ENCODE results near the gene TMEM51.
"Not testable (repeated sequence)": the region's sequence is repeated elsewhere in the genome, so short reads cannot be mapped to it uniquely, and the experiment has no call there.

The TMEM51 gene

DNA sequence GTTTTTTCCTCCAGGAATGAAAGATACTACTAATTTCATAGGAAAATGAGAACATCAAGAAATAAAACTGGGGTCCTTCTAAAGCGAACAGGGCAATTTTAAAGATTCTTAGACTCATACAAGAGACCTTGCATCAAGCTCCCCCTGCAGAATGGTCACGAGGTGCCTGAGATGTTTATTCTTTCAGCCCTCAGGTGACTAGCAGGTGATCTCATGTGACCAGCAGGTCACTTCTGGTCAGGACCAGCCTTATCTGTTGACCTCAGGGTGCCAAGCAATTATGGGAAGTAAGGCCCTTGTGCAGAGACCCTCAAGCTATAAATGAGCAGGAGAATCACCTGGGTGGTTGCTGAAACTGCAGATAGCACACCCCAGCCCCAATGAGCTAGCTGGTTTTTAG, 20.6 kb upstream of the TMEM51 start:
- no peak for FAIRE-seq
- TF ChIP-seq, protein P1, sequence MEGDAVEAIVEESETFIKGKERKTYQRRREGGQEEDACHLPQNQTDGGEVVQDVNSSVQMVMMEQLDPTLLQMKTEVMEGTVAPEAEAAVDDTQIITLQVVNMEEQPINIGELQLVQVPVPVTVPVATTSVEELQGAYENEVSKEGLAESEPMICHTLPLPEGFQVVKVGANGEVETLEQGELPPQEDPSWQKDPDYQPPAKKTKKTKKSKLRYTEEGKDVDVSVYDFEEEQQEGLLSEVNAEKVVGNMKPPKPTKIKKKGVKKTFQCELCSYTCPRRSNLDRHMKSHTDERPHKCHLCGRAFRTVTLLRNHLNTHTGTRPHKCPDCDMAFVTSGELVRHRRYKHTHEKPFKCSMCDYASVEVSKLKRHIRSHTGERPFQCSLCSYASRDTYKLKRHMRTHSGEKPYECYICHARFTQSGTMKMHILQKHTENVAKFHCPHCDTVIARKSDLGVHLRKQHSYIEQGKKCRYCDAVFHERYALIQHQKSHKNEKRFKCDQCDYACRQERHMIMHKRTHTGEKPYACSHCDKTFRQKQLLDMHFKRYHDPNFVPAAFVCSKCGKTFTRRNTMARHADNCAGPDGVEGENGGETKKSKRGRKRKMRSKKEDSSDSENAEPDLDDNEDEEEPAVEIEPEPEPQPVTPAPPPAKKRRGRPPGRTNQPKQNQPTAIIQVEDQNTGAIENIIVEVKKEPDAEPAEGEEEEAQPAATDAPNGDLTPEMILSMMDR (IDR thresholded peaks at IDR 0.05; ENCODE audit: insufficient read depth, missing control alignments), result no peak
- no peak for DNase-seq (ENCODE audit: insufficient read length, low spot score)

DNA sequence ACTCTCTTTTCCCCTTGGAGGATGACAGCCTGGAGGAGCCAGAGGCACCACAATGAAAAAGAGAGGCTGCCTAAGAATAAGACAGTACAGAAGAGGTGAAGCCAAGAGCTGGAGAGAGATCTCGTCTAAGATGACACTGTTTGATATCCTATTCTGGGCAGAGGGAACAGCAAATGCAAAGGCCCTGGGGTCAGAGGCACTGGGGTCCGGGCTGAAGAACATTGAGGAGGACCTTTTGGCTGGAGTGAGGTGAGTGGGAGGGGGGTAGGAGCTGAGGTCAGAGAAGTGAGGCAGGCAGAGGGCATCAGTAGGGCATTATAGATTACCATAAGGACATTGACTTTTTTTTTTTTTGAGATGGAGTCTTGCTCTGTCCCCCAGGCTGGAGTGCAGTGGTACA, 19.3 kb upstream of the TMEM51 start:
- DNase-seq (ENCODE audit: insufficient read length, low spot score) (no peak), FAIRE-seq (no peak)
- TF ChIP-seq, protein P1 (IDR thresholded peaks at IDR 0.05; ENCODE audit: insufficient read depth, missing control alignments), result no peak

DNA sequence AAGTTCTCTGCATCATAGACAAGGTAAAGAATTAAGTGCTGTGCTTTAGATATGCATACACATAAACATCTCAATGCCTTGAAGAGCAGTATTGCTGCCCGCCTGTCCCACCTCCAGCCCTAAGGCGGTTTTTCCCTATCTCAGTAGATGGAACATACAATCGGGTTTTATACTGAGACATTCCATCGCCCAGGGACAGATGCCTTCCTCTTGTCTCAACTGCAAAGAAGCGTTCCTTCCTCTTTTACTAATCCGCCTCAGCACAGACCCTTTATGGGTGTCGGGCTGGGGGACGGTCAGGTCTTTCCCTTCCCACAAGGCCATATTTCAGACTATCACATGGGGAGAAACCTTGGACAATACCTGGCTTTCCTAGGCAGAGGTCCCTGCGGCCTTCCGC, 17.9 kb upstream of the TMEM51 start:
- DNase-seq (ENCODE audit: insufficient read length, low spot score); FAIRE-seq: not testable (repeated sequence)

DNA sequence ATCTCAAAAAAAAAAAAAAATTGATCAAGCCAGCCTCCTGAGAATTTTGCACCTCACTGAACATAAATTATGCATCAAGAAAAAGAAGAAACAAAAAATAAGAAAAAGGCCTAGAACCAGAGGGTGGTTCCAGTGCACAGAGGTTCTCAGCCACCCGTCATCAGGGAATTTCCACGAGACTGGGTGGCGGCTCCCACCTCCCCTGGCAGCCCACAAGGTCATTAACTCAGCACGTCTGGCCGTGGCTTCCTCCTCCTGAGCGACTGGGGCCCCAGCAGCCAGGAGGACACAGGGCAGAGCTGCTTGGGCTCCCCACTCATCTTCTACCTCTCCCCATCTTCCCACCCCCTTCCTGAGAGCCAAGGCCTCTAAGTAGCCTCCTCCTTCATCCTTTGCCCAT, 15.7 kb upstream of the TMEM51 start:
- DNase-seq (ENCODE audit: insufficient read length, low spot score) (no peak), FAIRE-seq (no peak)
- TF ChIP-seq, protein P1 (IDR thresholded peaks at IDR 0.05; ENCODE audit: insufficient read depth, missing control alignments), result no peak

DNA sequence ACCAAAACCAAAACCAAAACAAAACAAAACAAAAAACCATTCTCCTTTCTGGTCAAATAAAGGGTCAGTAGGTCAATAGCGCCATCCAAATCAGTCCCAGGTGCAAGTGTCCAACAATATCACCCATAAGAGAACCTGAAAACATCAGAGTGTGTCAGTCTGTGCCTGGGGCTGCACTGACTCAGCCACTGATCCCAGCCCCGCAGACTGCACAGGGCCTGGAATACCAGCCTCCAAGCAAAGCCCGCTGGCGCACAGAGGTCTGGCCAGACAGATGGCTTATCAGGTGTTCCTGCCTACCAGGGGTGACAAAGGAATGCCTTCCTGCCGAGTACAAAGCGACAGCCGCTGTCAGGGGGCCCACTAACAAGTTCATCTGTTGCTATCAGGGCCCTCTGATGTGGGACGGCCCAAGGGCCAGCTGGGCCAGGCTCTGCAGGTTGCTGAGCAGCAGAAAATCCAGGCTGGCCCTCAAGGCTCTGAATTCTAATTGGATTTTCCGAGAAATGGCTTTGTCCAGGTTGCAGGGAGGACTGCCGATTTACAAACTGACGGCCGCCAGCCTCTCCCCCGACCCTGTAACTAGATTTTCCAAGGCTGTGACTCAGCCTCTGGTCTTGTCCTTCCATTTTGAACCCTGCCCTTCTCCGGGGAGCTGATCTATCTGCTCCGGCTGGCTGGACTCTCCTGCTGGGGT, 13.7 kb upstream of the TMEM51 start:
- TF ChIP-seq, protein P1 (IDR thresholded peaks at IDR 0.05; ENCODE audit: insufficient read depth, missing control alignments), result no peak
- no peak for FAIRE-seq
- no peak for DNase-seq (ENCODE audit: insufficient read length, low spot score)

GRCh38 chr1:15141935-15142539, 11.5 kb upstream of the TMEM51 start:
- FAIRE-seq (no peak), DNase-seq (ENCODE audit: insufficient read length, low spot score) (no peak)
- TF ChIP-seq, protein P1 (IDR thresholded peaks at IDR 0.05; ENCODE audit: insufficient read depth, missing control alignments), result no peak

- TF ChIP-seq, protein P1 (IDR thresholded peaks at IDR 0.05; ENCODE audit: insufficient read depth, missing control alignments), result no peak
- DNase-seq (ENCODE audit: insufficient read length, low spot score) (no peak), FAIRE-seq (no peak)
Observed at GRCh38 chr1:15145327-15145726, 8.2 kb upstream of the TMEM51 start.
